OCI-LY7 (cell line): ENCODE measurements around the gene DENND1A. TPM values are rescaled to one million over a fixed set of nuclear protein-coding genes. Genes with fewer than 3 reads are reported as not detected.

ENCODE experiments used
- BruUV-seq: library from RNA; stranded (reverse); fragments of 400-500 nt; replicated peaks from 2 replicates; lab custom pipeline; 2021; lab: Mats Ljungman, UMichigan
- CTCF ChIA-PET: fragments of 300-600 bp; sonication (Branson Sonifier 250); formaldehyde crosslinking; loops from one replicate; lab custom pipeline; 2022; ENCODE audit warnings: antibody characterized with exemption; ENCODE audit not compliant: unreplicated experiment; lab: Charles Lee
- POLR2A ChIA-PET: fragments of 300-600 bp; sonication (Branson Sonifier 250); formaldehyde crosslinking; loops from one replicate; lab custom pipeline; 2022; ENCODE audit warnings: antibody characterized with exemption; lab: Charles Lee
- DNase-seq: peaks from one replicate; pipeline ENCODE4 v3.0.0-alpha.2; 2015; ENCODE audit warnings: low spot score
- H2AFZ ChIP-seq: fragments of 200-600 bp; sonication (generic), shearing (Covaris generic); 2 replicates; pipeline ENCODE4 v1.6.1; 2014; ENCODE audit warnings: mild to moderate bottlenecking, antibody characterized with exemption, low read length, moderate library complexity
- H3K27ac ChIP-seq: fragments of 200-600 bp; sonication (generic); 2 replicates; pipeline ENCODE4 v1.5.1; 2014; ENCODE audit warnings: mixed run types, low read depth, mild to moderate bottlenecking, moderate library complexity, low read length, inconsistent platforms; ENCODE audit not compliant: poor library complexity, severe bottlenecking
- H3K36me3 ChIP-seq: fragments of 200-600 bp; sonication (generic); 2 replicates; pipeline ENCODE4 v1.6.1; 2014; ENCODE audit warnings: mild to moderate bottlenecking, antibody characterized with exemption, low read length, moderate library complexity, mixed read lengths; ENCODE audit not compliant: insufficient read depth
- H3K4me1 ChIP-seq: fragments of 200-600 bp; sonication (generic); 2 replicates; pipeline ENCODE4 v1.5.1; 2014; ENCODE audit warnings: mild to moderate bottlenecking, low read length; ENCODE audit not compliant: insufficient read depth, poor library complexity, severe bottlenecking
- H3K4me2 ChIP-seq: fragments of 200-600 bp; sonication (generic); 2 replicates; pipeline ENCODE4 v1.6.1; 2014; ENCODE audit warnings: mild to moderate bottlenecking, low read length
- H3K4me3 ChIP-seq: fragments of 200-600 bp; sonication (generic); 2 replicates; pipeline ENCODE4 v1.5.1; 2014; ENCODE audit warnings: mild to moderate bottlenecking, low read depth, low read length; ENCODE audit not compliant: poor library complexity, severe bottlenecking
- H3K79me2 ChIP-seq: fragments of 200-600 bp; sonication (generic); 2 replicates; pipeline ENCODE4 v1.6.1; 2016; ENCODE audit warnings: low read depth, mild to moderate bottlenecking, low read length, moderate library complexity, mixed read lengths; ENCODE audit not compliant: insufficient read depth
- H3K9me2 ChIP-seq: fragments of 200-600 bp; sonication (generic); 2 replicates; pipeline ENCODE4 v1.6.1; 2016; ENCODE audit warnings: mild to moderate bottlenecking, low read length, mixed read lengths; ENCODE audit not compliant: insufficient read depth
- H3K9me3 ChIP-seq: fragments of 200-600 bp; sonication (generic); 2 replicates; pipeline ENCODE4 v1.6.1; 2014; ENCODE audit warnings: mild to moderate bottlenecking, mixed run types, low read length, mixed read lengths
- H4K20me1 ChIP-seq: fragments of 200-600 bp; sonication (generic); 2 replicates; pipeline ENCODE4 v1.6.1; 2014; ENCODE audit warnings: mild to moderate bottlenecking, antibody characterized with exemption, low read length, moderate library complexity, mixed read lengths; ENCODE audit not compliant: insufficient read depth
- CTCF ChIP-seq: fragments of 200-600 bp; sonication (generic); conservative IDR thresholded peaks from 2 replicates; pipeline ENCODE4 v1.5.1; 2014; ENCODE audit warnings: mild to moderate bottlenecking, antibody characterized with exemption, low read length, moderate library complexity, mixed read lengths
- EZH2phosphoT487 ChIP-seq: fragments of 200-600 bp; sonication (generic); IDR thresholded peaks from 2 replicates; pipeline ENCODE4 v1.6.1; 2018; ENCODE audit warnings: low read depth, borderline replicate concordance, mild to moderate bottlenecking, mixed run types, antibody characterized with exemption, low read length, moderate library complexity, mixed read lengths
- intact Hi-C: fragments of 100-400 bp; cut with micrococcal nuclease; formaldehyde crosslinking; loops from one replicate; pipeline ENCODE4 v1.10.0; 2022; ENCODE audit not compliant: unreplicated experiment
- total RNA-seq, 2 experiments: library from RNA; depleted of rRNA in 1 of 2; stranded (reverse); fragments of >200 nt in 1 of 2; shearing (Covaris generic) in 1 of 2; gene quantifications; 2 replicates each; pipeline ENCODE4 v1.2.3, GENCODE V29; 2014 to 2022

DENND1A gene
- total RNA-seq, 2 experiments from 2014 or later: 17.9 to 36.3 TPM

DNA sequence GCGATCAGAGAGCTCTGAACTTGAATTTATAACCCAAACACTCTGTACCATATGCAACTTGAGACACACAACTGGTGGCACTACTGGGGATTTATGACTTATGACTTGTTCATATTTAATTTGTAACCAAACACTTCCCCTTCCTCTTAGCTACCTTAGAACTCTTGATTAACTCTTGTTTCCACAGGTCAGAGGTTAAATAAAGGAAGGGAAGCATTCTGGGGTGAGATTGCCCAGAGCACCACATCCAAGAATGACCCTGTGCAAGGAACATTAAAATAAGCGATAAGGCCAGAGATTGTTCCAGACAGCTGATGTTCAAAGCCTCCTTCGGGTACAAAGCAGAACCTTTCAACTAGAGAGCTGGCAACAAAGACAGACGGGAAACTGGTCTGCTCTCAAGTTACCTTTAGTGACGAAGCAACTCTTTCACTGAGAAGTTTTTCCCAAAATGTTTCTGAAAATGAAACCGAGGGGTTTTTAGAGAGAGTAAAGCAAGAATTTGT, 242.6 kb downstream of the DENND1A start:
- CTCF ChIA-PET: no interaction called here
- Histone ChIP-seq H4K20me1 (no peaks in the 10 kb centered on the region; the same call in 1 of the 2 replicates), H3K79me2 (no peaks in the 10 kb centered on the region), H3K36me3 (no peaks in the 10 kb centered on the region; the same call in 1 of the 2 replicates), H3K4me3 (no peak overlapping the region), H3K9me3 (no peaks in the 10 kb centered on the region), H3K4me1 (peaks cover 37% of the 10 kb centered on the region), H3K4me2 (no peak overlapping the region), H3K27ac (no peak overlapping the region), H3K9me2 (no peaks in the 10 kb centered on the region), H2AFZ (no peak overlapping the region)
- POLR2A ChIA-PET: interaction anchor here (1.4 to 2.9 kb wide), 3 partner anchors 10 to 19 kb away, joined by 3 to 16 read pairs (median 3); no protein-coding TSS in a partner anchor
- no peak for DNase-seq
- BruUV-seq: no TSS peak
- intact Hi-C loops: no loop called here
- TF ChIP-seq CTCF (no peak), EZH2phosphoT487 (no peak)

GRCh38 chr9:123686829-123687192, 243.1 kb downstream of the DENND1A start:
- Histone ChIP-seq H3K9me3 (no peaks in the 10 kb centered on the region), H3K4me1 (peaks cover 37% of the 10 kb centered on the region), H4K20me1 (no peaks in the 10 kb centered on the region; the same call in 1 of the 2 replicates), H3K27ac (no peak overlapping the region), H2AFZ (no peak overlapping the region), H3K79me2 (no peaks in the 10 kb centered on the region), H3K9me2 (no peaks in the 10 kb centered on the region), H3K4me3 (no peak overlapping the region), H3K4me2 (no peak overlapping the region), H3K36me3 (no peaks in the 10 kb centered on the region; the same call in 1 of the 2 replicates)
- intact Hi-C loops: no loop called here
- DNase-seq: no peak
- CTCF ChIA-PET: no interaction called here
- POLR2A ChIA-PET: interaction anchor here (0.6 to 2.9 kb wide), 4 partner anchors 11 to 1130 kb away, joined by 3 to 16 read pairs (median 4); no protein-coding TSS in a partner anchor
- TF ChIP-seq CTCF (no peak), EZH2phosphoT487 (no peak)
- no TSS peak for BruUV-seq

- Histone ChIP-seq H3K27ac (no peak overlapping the region), H4K20me1 (no peaks in the 10 kb centered on the region; the same call in 1 of the 2 replicates), H3K4me2 (no peak overlapping the region), H3K4me3 (no peak overlapping the region), H3K9me2 (no peaks in the 10 kb centered on the region), H3K4me1 (peaks cover 37% of the 10 kb centered on the region), H3K79me2 (no peaks in the 10 kb centered on the region), H3K36me3 (no peaks in the 10 kb centered on the region; the same call in 1 of the 2 replicates), H3K9me3 (no peaks in the 10 kb centered on the region), H2AFZ (no peak overlapping the region)
- ChIA-PET POLR2A (interaction anchor here (0.6 to 2.9 kb wide), 5 partner anchors 9 to 1130 kb away, joined by 3 to 16 read pairs (median 5); no protein-coding TSS in a partner anchor), CTCF (no interaction called here)
- no peak for DNase-seq
- intact Hi-C loops: no loop called here
- no peak for TF ChIP-seq CTCF
- no peak for TF ChIP-seq EZH2phosphoT487
- no TSS peak for BruUV-seq
Measured at GRCh38 chr9:123686131-123686828, 243.6 kb downstream of the DENND1A start.
